ENCODE measurements around the gene TMEM87A.

GRCh38 chr15:42228036-42228435, 45.2 kb downstream of the TMEM87A start:
- TF ChIP-seq CTCF (IDR thresholded peaks at IDR 0.05) (no peak), POLR2A (IDR thresholded peaks at IDR 0.05) (no peak)

All from adrenal gland (tissue), 5 donors.